Ecto neural progenitor cell (in vitro differentiated cells): ENCODE measurements around the gene ANKLE2.

Source experiments
- DNase-seq: peaks from one replicate; pipeline ENCODE4 v3.0.0-alpha.2; 2018; ENCODE audit warnings: low spot score

The ANKLE2 gene

DNA sequence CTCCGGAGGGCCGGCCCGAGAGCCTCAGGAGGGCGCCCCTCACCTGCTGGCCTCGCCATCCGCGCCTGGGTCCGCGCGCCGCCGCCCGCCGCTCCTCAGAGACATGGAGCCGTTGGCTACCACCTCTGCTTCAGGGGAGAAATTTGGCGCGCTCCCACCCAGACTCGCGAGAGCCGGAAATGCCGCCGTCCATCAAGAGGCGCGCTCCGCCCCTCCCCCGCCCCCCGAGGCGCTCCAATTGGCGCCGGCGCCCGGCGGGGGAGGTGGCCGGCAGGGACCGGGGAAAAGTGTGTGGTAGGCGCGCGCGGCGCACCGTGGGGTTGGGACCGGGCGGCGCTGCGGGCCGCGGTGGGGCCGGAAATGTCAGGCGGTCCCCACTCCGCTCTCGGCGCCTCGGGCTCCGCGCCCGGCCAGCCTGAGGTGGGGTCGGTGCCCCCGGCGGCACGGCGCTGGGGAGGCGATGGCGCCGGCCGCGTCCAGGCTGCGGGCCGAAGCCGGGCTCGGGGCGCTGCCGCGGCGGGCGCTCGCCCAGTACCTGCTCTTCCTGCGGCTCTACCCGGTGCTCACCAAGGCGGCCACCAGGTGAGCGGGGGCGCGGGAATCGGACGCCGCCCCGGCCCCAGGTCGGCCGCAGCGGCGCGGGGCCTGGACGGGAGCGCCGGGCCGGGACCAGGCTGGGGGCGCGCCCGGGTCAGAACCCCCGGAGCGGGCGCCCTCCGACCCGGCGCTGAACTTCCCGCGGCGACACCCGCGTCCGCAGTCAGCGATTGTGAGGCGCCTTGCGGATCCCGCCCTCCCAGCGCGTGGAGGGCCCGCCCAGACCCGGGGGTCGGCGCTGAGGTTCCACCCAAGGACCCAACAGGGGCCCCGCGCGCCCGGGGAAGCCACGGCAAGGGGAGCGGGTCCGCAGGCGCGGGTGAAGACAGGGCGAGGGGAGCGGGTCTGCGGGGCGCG, 74.1 kb downstream of the ANKLE2 start, which contains the start of the genes POLE and PXMP2:
Gene POLE, minus strand, starts transcription at position 132 of the 954 bp plus-strand sequence. Its CDS starts 27 bp downstream, at position 105.
Gene PXMP2, plus strand, starts transcription at position 377 of the 954 bp plus-strand sequence. Its CDS starts 84 bp downstream, at position 461.
- DNase-seq, result peak; percentile 99

DNA sequence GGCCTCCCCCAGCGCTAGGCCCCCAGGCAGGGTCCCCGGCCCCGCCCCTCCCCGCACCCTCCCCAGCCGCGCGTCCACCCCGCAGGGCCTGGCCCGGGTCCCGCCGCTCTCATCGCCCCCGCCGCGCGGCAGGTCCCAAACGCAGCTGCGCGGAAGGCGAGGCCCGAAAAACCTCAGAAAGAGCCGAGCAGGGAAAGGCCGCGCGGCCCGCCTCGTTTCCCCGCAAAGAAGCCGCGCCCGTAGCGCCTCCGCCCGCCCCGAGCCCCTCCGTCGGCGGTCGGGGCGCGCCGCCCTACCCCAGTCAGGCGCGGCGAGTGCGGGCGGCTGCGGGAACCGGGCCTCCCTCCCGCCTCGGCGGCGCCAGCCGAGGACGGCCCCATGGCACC, 74.8 kb downstream of the ANKLE2 start:
- DNase-seq, result no peak

GRCh38 chr12:132685400-132685799, 76.2 kb downstream of the ANKLE2 start:
- DNase-seq, result no peak

DNA sequence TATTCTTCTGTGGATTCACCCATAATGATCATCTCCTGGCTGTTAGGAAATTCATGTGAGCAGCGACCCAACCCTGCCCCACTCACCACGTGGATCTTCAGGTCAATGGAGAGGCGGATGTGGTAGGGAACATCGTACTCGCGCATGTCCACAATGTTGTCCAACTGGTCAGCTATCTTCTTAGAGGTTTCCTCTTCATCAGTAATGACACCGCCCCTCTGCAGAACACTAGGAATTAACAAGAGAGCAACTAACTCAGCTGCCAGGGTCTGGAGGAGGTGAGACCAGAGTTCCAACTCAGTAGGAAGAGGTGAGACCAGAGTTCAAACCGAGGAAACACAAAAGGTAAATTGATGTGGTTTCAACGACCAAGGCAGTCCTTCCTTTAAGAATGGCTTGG, 84.1 kb downstream of the ANKLE2 start:
- no peak for DNase-seq

DNA sequence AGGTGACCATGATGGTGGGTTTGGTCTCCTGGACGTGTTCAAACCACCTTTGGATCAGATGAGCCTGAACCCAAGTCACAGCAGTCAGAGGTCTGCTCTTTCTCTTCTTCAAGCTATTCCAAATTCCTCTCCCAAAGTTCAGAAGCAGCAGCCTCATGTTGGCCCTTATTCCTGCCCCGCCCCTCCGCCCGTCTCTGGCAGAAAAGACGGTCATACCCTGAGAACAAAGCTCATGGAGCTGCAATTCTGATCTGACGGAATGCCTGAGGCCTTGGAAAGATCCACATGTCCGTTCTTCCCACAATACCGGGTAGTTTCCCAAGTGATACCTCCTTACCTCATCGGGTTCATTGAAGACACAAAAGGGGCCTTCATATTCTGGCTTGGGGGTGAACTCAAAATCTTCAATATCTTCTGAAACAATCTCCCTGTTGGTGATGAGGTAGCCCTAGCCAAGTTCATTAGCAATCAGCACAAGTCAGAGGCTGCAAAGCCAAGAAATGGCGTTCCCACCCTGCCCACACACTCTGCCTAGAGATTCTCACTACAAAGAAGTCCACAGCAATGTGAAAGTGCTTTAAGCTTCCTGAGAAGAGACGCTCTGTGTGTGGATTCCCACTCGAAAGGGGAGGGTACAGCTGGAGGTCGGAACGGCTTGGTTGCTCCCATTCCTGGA, 85.7 kb downstream of the ANKLE2 start:
- no peak for DNase-seq
